K562 (cell line): ENCODE measurements around the gene UBE2R2.

ENCODE experiments used
- EP300 ChIP-seq: IDR thresholded peaks from 2 replicates; pipeline ENCODE4 v1.6.1; 2012; ENCODE audit warnings: low read length, improper control_type of control experiment
- FOXK1 ChIP-seq: sonication (generic); formaldehyde crosslinking; IDR thresholded peaks from 2 replicates; pipeline ENCODE4 v1.8.0; 2022; ENCODE audit warnings: missing genetic modification reagents, mild to moderate bottlenecking, borderline replicate concordance
- HDAC2 ChIP-seq: fragments of 450-650 bp; IDR thresholded peaks from 2 replicates; pipeline ENCODE4 v1.6.1; 2016; ENCODE audit warnings: mild to moderate bottlenecking
- MYBL2 ChIP-seq, 2 experiments: fragments of 450-650 bp in 1 of 2; sonication (generic) in 1 of 2; formaldehyde crosslinking in 1 of 2; IDR thresholded peaks; 2 replicates each; pipeline versions ENCODE4 v1.6.1 to v1.8.1; 2017 to 2022; ENCODE audit warnings: borderline replicate concordance in 1 of 2, inconsistent platforms in 1 of 2, low read depth in 1 of 2, mild to moderate bottlenecking in 1 of 2, missing genetic modification reagents in 1 of 2, moderate library complexity in 1 of 2
- RAD21 ChIP-seq, 2 experiments: fragments of 250-450 bp in 1 of 2; fragments of 450-650 bp in 1 of 2; sonication (Bioruptor Pico) in 1 of 2; formaldehyde crosslinking in 1 of 2; IDR thresholded peaks in 1 of 2; conservative IDR thresholded peaks in 1 of 2; 2 replicates each; pipeline versions ENCODE4 v1.4.0 to v1.8.0; 2020 to 2022; ENCODE audit warnings: mild to moderate bottlenecking in 2 of 2, moderate library complexity in 1 of 2
- ZNF75A ChIP-seq: fragments of 450-650 bp; formaldehyde crosslinking; IDR thresholded peaks from 2 replicates; pipeline ENCODE4 v1.4.0; 2020; ENCODE audit warnings: mild to moderate bottlenecking
- TF ChIP-seq, protein P1 (sequence below), 2 experiments: fragments of 450-650 bp; formaldehyde crosslinking in 1 of 2; IDR thresholded peaks; 2 replicates each; pipeline versions ENCODE4 v1.4.0 to v1.6.1; 2014 to 2020; ENCODE audit warnings: mild to moderate bottlenecking in 2 of 2, borderline replicate concordance in 1 of 2, low read depth in 1 of 2

GRCh38 chr9:33800886-33801285 lies 16.1 kb upstream of the UBE2R2 start:
- no peak for TF ChIP-seq FOXK1
- no peak for TF ChIP-seq ZNF75A (CRISPR knock-in tag)
- TF ChIP-seq RAD21 (CRISPR knock-in tag; conservative IDR thresholded peaks at IDR 0.05 in 1 of 2, IDR thresholded peaks at IDR 0.05 in 1 of 2): no peak
- no peak for TF ChIP-seq HDAC2
- TF ChIP-seq, protein P1, sequence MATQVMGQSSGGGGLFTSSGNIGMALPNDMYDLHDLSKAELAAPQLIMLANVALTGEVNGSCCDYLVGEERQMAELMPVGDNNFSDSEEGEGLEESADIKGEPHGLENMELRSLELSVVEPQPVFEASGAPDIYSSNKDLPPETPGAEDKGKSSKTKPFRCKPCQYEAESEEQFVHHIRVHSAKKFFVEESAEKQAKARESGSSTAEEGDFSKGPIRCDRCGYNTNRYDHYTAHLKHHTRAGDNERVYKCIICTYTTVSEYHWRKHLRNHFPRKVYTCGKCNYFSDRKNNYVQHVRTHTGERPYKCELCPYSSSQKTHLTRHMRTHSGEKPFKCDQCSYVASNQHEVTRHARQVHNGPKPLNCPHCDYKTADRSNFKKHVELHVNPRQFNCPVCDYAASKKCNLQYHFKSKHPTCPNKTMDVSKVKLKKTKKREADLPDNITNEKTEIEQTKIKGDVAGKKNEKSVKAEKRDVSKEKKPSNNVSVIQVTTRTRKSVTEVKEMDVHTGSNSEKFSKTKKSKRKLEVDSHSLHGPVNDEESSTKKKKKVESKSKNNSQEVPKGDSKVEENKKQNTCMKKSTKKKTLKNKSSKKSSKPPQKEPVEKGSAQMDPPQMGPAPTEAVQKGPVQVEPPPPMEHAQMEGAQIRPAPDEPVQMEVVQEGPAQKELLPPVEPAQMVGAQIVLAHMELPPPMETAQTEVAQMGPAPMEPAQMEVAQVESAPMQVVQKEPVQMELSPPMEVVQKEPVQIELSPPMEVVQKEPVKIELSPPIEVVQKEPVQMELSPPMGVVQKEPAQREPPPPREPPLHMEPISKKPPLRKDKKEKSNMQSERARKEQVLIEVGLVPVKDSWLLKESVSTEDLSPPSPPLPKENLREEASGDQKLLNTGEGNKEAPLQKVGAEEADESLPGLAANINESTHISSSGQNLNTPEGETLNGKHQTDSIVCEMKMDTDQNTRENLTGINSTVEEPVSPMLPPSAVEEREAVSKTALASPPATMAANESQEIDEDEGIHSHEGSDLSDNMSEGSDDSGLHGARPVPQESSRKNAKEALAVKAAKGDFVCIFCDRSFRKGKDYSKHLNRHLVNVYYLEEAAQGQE (IDR thresholded peaks at IDR 0.05; ENCODE audit: borderline replicate concordance): no peak
- TF ChIP-seq, protein P1 (CRISPR knock-in tag; IDR thresholded peaks at IDR 0.05; ENCODE audit: low read depth): no peak
- no peak for TF ChIP-seq MYBL2 (IDR thresholded peaks at IDR 0.05; ENCODE audit: low read depth)
- TF ChIP-seq MYBL2 (CRISPR knock-in tag; IDR thresholded peaks at IDR 0.05; ENCODE audit: borderline replicate concordance): no peak
- TF ChIP-seq EP300: no peak
